H1 (cell line): Measurements from ENCODE around the gene IL6R. TPM values are rescaled to one million over a fixed set of nuclear protein-coding genes. Genes with fewer than 3 reads are reported as not detected.

ENCODE experiments used
- ASH2L ChIP-seq: fragments of 200-600, 300-600 bp; sonication (generic); IDR thresholded peaks from one replicate; pipeline ENCODE4 v1.7.1; 2017; ENCODE audit warnings: low read length
- CTBP2 ChIP-seq: IDR thresholded peaks from 2 replicates; pipeline ENCODE4 v1.7.0; 2011; ENCODE audit warnings: borderline replicate concordance, mild to moderate bottlenecking, moderate library complexity, mixed read lengths, low read length; ENCODE audit not compliant: insufficient read depth, insufficient read length
- FOSL1 ChIP-seq: IDR thresholded peaks from 2 replicates; pipeline ENCODE4 v1.6.1; 2011; ENCODE audit warnings: mild to moderate bottlenecking, low read depth, low read length, moderate library complexity; ENCODE audit not compliant: insufficient read depth
- GTF2F1 ChIP-seq: IDR thresholded peaks from 2 replicates; pipeline ENCODE4 v1.6.1; 2012; ENCODE audit warnings: low read depth, low read length, improper control_type of control experiment, borderline replicate concordance
- KDM5A ChIP-seq: fragments of 200-600 bp; IDR thresholded peaks from 2 replicates; pipeline ENCODE4 v1.7.1; 2012; ENCODE audit warnings: mild to moderate bottlenecking, low read length, inconsistent platforms, mixed read lengths
- MAFK ChIP-seq: IDR thresholded peaks from 2 replicates; pipeline ENCODE4 v1.6.1; 2012; ENCODE audit warnings: low read depth, mild to moderate bottlenecking, improper control_type of control experiment, low read length
- POLR2AphosphoS5 ChIP-seq: IDR thresholded peaks from 2 replicates; pipeline ENCODE4 v1.6.1; 2011; ENCODE audit warnings: low read depth, low read length
- SAP30 ChIP-seq: fragments of 300-600 bp; sonication (generic); IDR thresholded peaks from 2 replicates; pipeline ENCODE4 v1.7.1; 2012; ENCODE audit warnings: low read length, moderate library complexity, mild to moderate bottlenecking, inconsistent platforms; ENCODE audit not compliant: insufficient read depth, insufficient replicate concordance
- SP1 ChIP-seq: IDR thresholded peaks from 2 replicates; pipeline ENCODE4 v1.6.1; 2011; ENCODE audit warnings: low read depth, low read length
- TBP ChIP-seq: IDR thresholded peaks from 2 replicates; pipeline ENCODE4 v1.6.1; 2011; ENCODE audit warnings: low read depth, low read length, improper control_type of control experiment
- polyA plus RNA-seq, 7 experiments: library from polyadenylated mRNA; depleted of rRNA in 3 of 7; stranded (reverse) in 5 of 7; unstranded in 2 of 7; fragments of >200 nt in 5 of 7; fragments of 200-250 nt in 2 of 7; gene quantifications; 1 replicate in 5 of 7; 2 replicates in 1 of 7; 4 replicates in 1 of 7; pipeline versions ENCODE4 v1.2.1 to v1.2.3, GENCODE V29; 2011 to 2013; ENCODE audit warnings: missing spikeins in 2 of 7, mixed read lengths in 2 of 7
- total RNA-seq: library from RNA; stranded (reverse); fragmentation: NEBNext Ultra II Directional; extraction: Animal tissue kit (Norgen Biotek cat#: 25700); gene quantifications from 2 replicates; pipeline ENCODE4 v1.2.1, GENCODE V29; 2021
- TF ChIP-seq, protein P1 (sequence below): fragments of 300-600 bp; sonication (generic); IDR thresholded peaks from 2 replicates; pipeline ENCODE4 v1.7.1; 2012; ENCODE audit warnings: low read length, moderate library complexity, mild to moderate bottlenecking, inconsistent platforms; ENCODE audit not compliant: insufficient replicate concordance

Gene IL6R
- total and polyA plus RNA-seq, 2 of the 8 experiments (the other 6 are each of a cell fraction or from before 2014, with no cell fraction given): 2.3 to 3.0 TPM

GRCh38 chr1:154495496-154496273 is 90.5 kb downstream of the IL6R start (continued):
- TF ChIP-seq, protein P1, sequence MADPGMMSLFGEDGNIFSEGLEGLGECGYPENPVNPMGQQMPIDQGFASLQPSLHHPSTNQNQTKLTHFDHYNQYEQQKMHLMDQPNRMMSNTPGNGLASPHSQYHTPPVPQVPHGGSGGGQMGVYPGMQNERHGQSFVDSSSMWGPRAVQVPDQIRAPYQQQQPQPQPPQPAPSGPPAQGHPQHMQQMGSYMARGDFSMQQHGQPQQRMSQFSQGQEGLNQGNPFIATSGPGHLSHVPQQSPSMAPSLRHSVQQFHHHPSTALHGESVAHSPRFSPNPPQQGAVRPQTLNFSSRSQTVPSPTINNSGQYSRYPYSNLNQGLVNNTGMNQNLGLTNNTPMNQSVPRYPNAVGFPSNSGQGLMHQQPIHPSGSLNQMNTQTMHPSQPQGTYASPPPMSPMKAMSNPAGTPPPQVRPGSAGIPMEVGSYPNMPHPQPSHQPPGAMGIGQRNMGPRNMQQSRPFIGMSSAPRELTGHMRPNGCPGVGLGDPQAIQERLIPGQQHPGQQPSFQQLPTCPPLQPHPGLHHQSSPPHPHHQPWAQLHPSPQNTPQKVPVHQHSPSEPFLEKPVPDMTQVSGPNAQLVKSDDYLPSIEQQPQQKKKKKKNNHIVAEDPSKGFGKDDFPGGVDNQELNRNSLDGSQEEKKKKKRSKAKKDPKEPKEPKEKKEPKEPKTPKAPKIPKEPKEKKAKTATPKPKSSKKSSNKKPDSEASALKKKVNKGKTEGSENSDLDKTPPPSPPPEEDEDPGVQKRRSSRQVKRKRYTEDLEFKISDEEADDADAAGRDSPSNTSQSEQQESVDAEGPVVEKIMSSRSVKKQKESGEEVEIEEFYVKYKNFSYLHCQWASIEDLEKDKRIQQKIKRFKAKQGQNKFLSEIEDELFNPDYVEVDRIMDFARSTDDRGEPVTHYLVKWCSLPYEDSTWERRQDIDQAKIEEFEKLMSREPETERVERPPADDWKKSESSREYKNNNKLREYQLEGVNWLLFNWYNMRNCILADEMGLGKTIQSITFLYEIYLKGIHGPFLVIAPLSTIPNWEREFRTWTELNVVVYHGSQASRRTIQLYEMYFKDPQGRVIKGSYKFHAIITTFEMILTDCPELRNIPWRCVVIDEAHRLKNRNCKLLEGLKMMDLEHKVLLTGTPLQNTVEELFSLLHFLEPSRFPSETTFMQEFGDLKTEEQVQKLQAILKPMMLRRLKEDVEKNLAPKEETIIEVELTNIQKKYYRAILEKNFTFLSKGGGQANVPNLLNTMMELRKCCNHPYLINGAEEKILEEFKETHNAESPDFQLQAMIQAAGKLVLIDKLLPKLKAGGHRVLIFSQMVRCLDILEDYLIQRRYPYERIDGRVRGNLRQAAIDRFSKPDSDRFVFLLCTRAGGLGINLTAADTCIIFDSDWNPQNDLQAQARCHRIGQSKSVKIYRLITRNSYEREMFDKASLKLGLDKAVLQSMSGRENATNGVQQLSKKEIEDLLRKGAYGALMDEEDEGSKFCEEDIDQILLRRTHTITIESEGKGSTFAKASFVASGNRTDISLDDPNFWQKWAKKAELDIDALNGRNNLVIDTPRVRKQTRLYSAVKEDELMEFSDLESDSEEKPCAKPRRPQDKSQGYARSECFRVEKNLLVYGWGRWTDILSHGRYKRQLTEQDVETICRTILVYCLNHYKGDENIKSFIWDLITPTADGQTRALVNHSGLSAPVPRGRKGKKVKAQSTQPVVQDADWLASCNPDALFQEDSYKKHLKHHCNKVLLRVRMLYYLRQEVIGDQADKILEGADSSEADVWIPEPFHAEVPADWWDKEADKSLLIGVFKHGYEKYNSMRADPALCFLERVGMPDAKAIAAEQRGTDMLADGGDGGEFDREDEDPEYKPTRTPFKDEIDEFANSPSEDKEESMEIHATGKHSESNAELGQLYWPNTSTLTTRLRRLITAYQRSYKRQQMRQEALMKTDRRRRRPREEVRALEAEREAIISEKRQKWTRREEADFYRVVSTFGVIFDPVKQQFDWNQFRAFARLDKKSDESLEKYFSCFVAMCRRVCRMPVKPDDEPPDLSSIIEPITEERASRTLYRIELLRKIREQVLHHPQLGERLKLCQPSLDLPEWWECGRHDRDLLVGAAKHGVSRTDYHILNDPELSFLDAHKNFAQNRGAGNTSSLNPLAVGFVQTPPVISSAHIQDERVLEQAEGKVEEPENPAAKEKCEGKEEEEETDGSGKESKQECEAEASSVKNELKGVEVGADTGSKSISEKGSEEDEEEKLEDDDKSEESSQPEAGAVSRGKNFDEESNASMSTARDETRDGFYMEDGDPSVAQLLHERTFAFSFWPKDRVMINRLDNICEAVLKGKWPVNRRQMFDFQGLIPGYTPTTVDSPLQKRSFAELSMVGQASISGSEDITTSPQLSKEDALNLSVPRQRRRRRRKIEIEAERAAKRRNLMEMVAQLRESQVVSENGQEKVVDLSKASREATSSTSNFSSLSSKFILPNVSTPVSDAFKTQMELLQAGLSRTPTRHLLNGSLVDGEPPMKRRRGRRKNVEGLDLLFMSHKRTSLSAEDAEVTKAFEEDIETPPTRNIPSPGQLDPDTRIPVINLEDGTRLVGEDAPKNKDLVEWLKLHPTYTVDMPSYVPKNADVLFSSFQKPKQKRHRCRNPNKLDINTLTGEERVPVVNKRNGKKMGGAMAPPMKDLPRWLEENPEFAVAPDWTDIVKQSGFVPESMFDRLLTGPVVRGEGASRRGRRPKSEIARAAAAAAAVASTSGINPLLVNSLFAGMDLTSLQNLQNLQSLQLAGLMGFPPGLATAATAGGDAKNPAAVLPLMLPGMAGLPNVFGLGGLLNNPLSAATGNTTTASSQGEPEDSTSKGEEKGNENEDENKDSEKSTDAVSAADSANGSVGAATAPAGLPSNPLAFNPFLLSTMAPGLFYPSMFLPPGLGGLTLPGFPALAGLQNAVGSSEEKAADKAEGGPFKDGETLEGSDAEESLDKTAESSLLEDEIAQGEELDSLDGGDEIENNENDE: no peak
- no peak for TF ChIP-seq GTF2F1
- TF ChIP-seq TBP: no peak
- TF ChIP-seq SAP30: no peak
- TF ChIP-seq FOSL1: no peak
- TF ChIP-seq KDM5A: no peak
- TF ChIP-seq SP1: no peak
- TF ChIP-seq POLR2AphosphoS5: no peak
- TF ChIP-seq CTBP2: no peak
- no peak for TF ChIP-seq MAFK
- TF ChIP-seq ASH2L: no peak
